Activated CD4-positive, alpha-beta T cell treated with anti-CD3 and anti-CD28 coated beads, Interleukin-2, amount 10 ng/mL, durations not matched to agents 7 days and 5 days (primary cell): ENCODE results near the gene GALNT2. TPM values are rescaled to one million over a fixed set of nuclear protein-coding genes. Genes with fewer than 3 reads are reported as not detected.

Experiments
- CTCF ChIA-PET: fragments of 350-600 bp; sonication (Branson Sonifier 250); formaldehyde crosslinking; loops from one replicate; lab custom pipeline; 2021; ENCODE audit warnings: antibody characterized with exemption; lab: Charles Lee
- POLR2A ChIA-PET: fragments of 350-600 bp; sonication (Branson Sonifier 250); formaldehyde crosslinking; loops from one replicate; lab custom pipeline; 2021; ENCODE audit warnings: antibody characterized with exemption; lab: Charles Lee
- DNase-seq: peaks from one replicate; pipeline ENCODE4 v3.0.0-alpha.2; 2020
- H3K27ac Mint-ChIP-seq: one replicate; pipeline ENCODE4 v1.8.0; 2021; ENCODE audit warnings: mild to moderate bottlenecking, moderate library complexity, mixed read lengths
- H3K27me3 Mint-ChIP-seq: one replicate; pipeline ENCODE4 v1.8.0; 2021; ENCODE audit warnings: mixed read lengths
- H3K36me3 Mint-ChIP-seq: one replicate; pipeline ENCODE4 v1.8.0; 2021; ENCODE audit warnings: low read depth, mixed read lengths
- H3K4me1 Mint-ChIP-seq: one replicate; pipeline ENCODE4 v1.8.0; 2021; ENCODE audit warnings: mixed read lengths
- H3K4me3 Mint-ChIP-seq: one replicate; pipeline ENCODE4 v1.8.0; 2021; ENCODE audit warnings: mild to moderate bottlenecking, moderate library complexity, mixed read lengths
- H3K9me3 Mint-ChIP-seq: one replicate; pipeline ENCODE4 v1.8.0; 2021; ENCODE audit warnings: mixed read lengths
- total RNA-seq, 2 experiments: library from RNA; stranded (reverse); gene quantifications; one replicate each; pipeline ENCODE4 v1.2.3, GENCODE V29; 2021

The GALNT2 gene
- total RNA-seq, 2 experiments from 2014 or later: 22.7 to 28.4 TPM

GRCh38 chr1:230087717-230088105, 20.7 kb downstream of the GALNT2 start:
- no peak for DNase-seq
- Mint-ChIP-seq H3K4me3 (no peak overlapping the region), H3K27me3 (no peaks in the 10 kb centered on the region), H3K36me3 (peaks cover 13% of the 10 kb centered on the region), H3K27ac (no peak overlapping the region), H3K9me3 (peaks cover 4% of the 10 kb centered on the region), H3K4me1 (peaks cover 55% of the 10 kb centered on the region)
- POLR2A ChIA-PET: no interaction called here
- CTCF ChIA-PET: interaction anchor here (0.6 kb wide), 1 partner anchor 193 kb away, joined by 4 read pairs; no protein-coding TSS in a partner anchor

GRCh38 chr1:230090194-230090711, 23.2 kb downstream of the GALNT2 start:
- Mint-ChIP-seq H3K27me3 (no peaks in the 10 kb centered on the region), H3K4me3 (no peak overlapping the region), H3K36me3 (peaks cover 10% of the 10 kb centered on the region), H3K4me1 (peaks cover 33% of the 10 kb centered on the region), H3K9me3 (no peaks in the 10 kb centered on the region), H3K27ac (peak overlapping the region; percentile 72)
- no peak for DNase-seq
- CTCF ChIA-PET: interaction anchor here (0.6 to 1.9 kb wide), 2 partner anchors 9 to 34 kb away, joined by 3 to 6 read pairs; no protein-coding TSS in a partner anchor
- POLR2A ChIA-PET: no interaction called here

- Mint-ChIP-seq H3K27ac (no peak overlapping the region), H3K36me3 (peaks cover 10% of the 10 kb centered on the region), H3K27me3 (no peaks in the 10 kb centered on the region), H3K9me3 (no peaks in the 10 kb centered on the region), H3K4me1 (peaks cover 22% of the 10 kb centered on the region), H3K4me3 (no peak overlapping the region)
- CTCF ChIA-PET: interaction anchor here (1.9 to 2.2 kb wide), 2 partner anchors 11 to 12 kb away, joined by 6 to 7 read pairs; no protein-coding TSS in a partner anchor
- DNase-seq: no peak
- POLR2A ChIA-PET: no interaction called here
Observed at GRCh38 chr1:230091473-230092231, 24.6 kb downstream of the GALNT2 start.

- H3K4me3 Mint-ChIP-seq: no peak overlapping the region
- ChIA-PET POLR2A (no interaction called here), CTCF (interaction anchor here (1.0 to 2.2 kb wide), 2 partner anchors 12 to 18 kb away, joined by 3 to 8 read pairs; no protein-coding TSS in a partner anchor)
- DNase-seq: no peak
- H3K36me3 Mint-ChIP-seq: peaks cover 10% of the 10 kb centered on the region
- H3K27ac Mint-ChIP-seq: no peak overlapping the region
- no peaks in the 10 kb centered on the region for H3K9me3 Mint-ChIP-seq
- no peaks in the 10 kb centered on the region for H3K27me3 Mint-ChIP-seq
- H3K4me1 Mint-ChIP-seq: peaks cover 6% of the 10 kb centered on the region
Observed at GRCh38 chr1:230094746-230095145, 27.7 kb downstream of the GALNT2 start.

- no peaks in the 10 kb centered on the region for H3K9me3 Mint-ChIP-seq
- no peak for DNase-seq
- no peak overlapping the region for H3K27ac Mint-ChIP-seq
- peaks cover 3% of the 10 kb centered on the region for H3K36me3 Mint-ChIP-seq
- H3K4me1 Mint-ChIP-seq: peaks cover 2% of the 10 kb centered on the region
- ChIA-PET POLR2A (no interaction called here), CTCF (no interaction called here)
- H3K4me3 Mint-ChIP-seq: no peak overlapping the region
- H3K27me3 Mint-ChIP-seq: no peaks in the 10 kb centered on the region
Observed at GRCh38 chr1:230095938-230096337, 28.9 kb downstream of the GALNT2 start.

GRCh38 chr1:230097370-230097769, 30.3 kb downstream of the GALNT2 start:
- Mint-ChIP-seq H3K36me3 (peaks cover 3% of the 10 kb centered on the region), H3K4me1 (peaks cover 8% of the 10 kb centered on the region), H3K27me3 (no peaks in the 10 kb centered on the region), H3K27ac (no peak overlapping the region), H3K9me3 (no peaks in the 10 kb centered on the region), H3K4me3 (no peak overlapping the region)
- CTCF ChIA-PET: no interaction called here
- DNase-seq: no peak
- POLR2A ChIA-PET: no interaction called here

GRCh38 chr1:230098723-230099122, 31.7 kb downstream of the GALNT2 start:
- H3K4me1 Mint-ChIP-seq: peaks cover 21% of the 10 kb centered on the region
- no peaks in the 10 kb centered on the region for H3K9me3 Mint-ChIP-seq
- no peaks in the 10 kb centered on the region for H3K27me3 Mint-ChIP-seq
- CTCF ChIA-PET: interaction anchor here (0.8 kb wide), 1 partner anchor 13 kb away, joined by 3 read pairs; no protein-coding TSS in a partner anchor
- no peak overlapping the region for H3K4me3 Mint-ChIP-seq
- POLR2A ChIA-PET: no interaction called here
- DNase-seq: no peak
- no peak overlapping the region for H3K27ac Mint-ChIP-seq
- peaks cover 3% of the 10 kb centered on the region for H3K36me3 Mint-ChIP-seq

- H3K4me1 Mint-ChIP-seq: peaks cover 29% of the 10 kb centered on the region
- no peaks in the 10 kb centered on the region for H3K9me3 Mint-ChIP-seq
- no peak overlapping the region for H3K4me3 Mint-ChIP-seq
- POLR2A ChIA-PET: no interaction called here
- CTCF ChIA-PET: interaction anchor here (1.2 kb wide), 1 partner anchor 10 kb away, joined by 5 read pairs; no protein-coding TSS in a partner anchor
- H3K27me3 Mint-ChIP-seq: no peaks in the 10 kb centered on the region
- no peak overlapping the region for H3K27ac Mint-ChIP-seq
- DNase-seq: no peak
- peaks cover 3% of the 10 kb centered on the region for H3K36me3 Mint-ChIP-seq
Observed at GRCh38 chr1:230099465-230099864, 32.4 kb downstream of the GALNT2 start.

GRCh38 chr1:230100932-230101331, 33.9 kb downstream of the GALNT2 start:
- Mint-ChIP-seq H3K4me3 (no peak overlapping the region), H3K9me3 (no peaks in the 10 kb centered on the region), H3K27me3 (no peaks in the 10 kb centered on the region), H3K36me3 (peaks cover 3% of the 10 kb centered on the region), H3K27ac (no peak overlapping the region), H3K4me1 (peaks cover 43% of the 10 kb centered on the region)
- POLR2A ChIA-PET: no interaction called here
- DNase-seq: no peak
- CTCF ChIA-PET: interaction anchor here (1.2 kb wide), 1 partner anchor 9 kb away, joined by 5 read pairs; no protein-coding TSS in a partner anchor

GRCh38 chr1:230101556-230101955, 34.5 kb downstream of the GALNT2 start:
- Mint-ChIP-seq H3K9me3 (no peaks in the 10 kb centered on the region), H3K4me3 (no peak overlapping the region), H3K27me3 (no peaks in the 10 kb centered on the region), H3K4me1 (peaks cover 50% of the 10 kb centered on the region), H3K36me3 (peaks cover 3% of the 10 kb centered on the region), H3K27ac (peak overlapping the region; percentile 51)
- no peak for DNase-seq
- ChIA-PET CTCF (interaction anchor here (1.0 to 1.9 kb wide), 4 partner anchors 19 to 80 kb away, joined by 3 to 5 read pairs (median 3); no protein-coding TSS in a partner anchor), POLR2A (no interaction called here)

- Mint-ChIP-seq H3K36me3 (peaks cover 3% of the 10 kb centered on the region), H3K9me3 (no peaks in the 10 kb centered on the region), H3K4me3 (no peak overlapping the region), H3K4me1 (peaks cover 54% of the 10 kb centered on the region), H3K27ac (no peak overlapping the region), H3K27me3 (no peaks in the 10 kb centered on the region)
- DNase-seq: no peak
- POLR2A ChIA-PET: no interaction called here
- CTCF ChIA-PET: interaction anchor here (1.0 to 1.9 kb wide), 6 partner anchors 9 to 80 kb away, joined by 3 to 6 read pairs (median 3); no protein-coding TSS in a partner anchor
Observed at GRCh38 chr1:230102046-230102445, 35.0 kb downstream of the GALNT2 start.

GRCh38 chr1:230102472-230102871, 35.4 kb downstream of the GALNT2 start:
- Mint-ChIP-seq H3K4me3 (no peak overlapping the region), H3K27me3 (no peaks in the 10 kb centered on the region), H3K36me3 (no peaks in the 10 kb centered on the region), H3K9me3 (no peaks in the 10 kb centered on the region), H3K27ac (no peak overlapping the region), H3K4me1 (peaks cover 59% of the 10 kb centered on the region)
- CTCF ChIA-PET: interaction anchor here (1.0 to 1.9 kb wide), 6 partner anchors 9 to 79 kb away, joined by 3 to 6 read pairs (median 3); no protein-coding TSS in a partner anchor
- POLR2A ChIA-PET: no interaction called here
- DNase-seq: no peak
